HPDE6-E6E7 (cell line): ENCODE results near the gene FFAR3.

Source experiments
- DNase-seq: peaks from one replicate; pipeline ENCODE4 v3.0.0; 2011; ENCODE audit warnings: missing footprints; ENCODE audit errors: extremely low spot score

The FFAR3 gene

DNA sequence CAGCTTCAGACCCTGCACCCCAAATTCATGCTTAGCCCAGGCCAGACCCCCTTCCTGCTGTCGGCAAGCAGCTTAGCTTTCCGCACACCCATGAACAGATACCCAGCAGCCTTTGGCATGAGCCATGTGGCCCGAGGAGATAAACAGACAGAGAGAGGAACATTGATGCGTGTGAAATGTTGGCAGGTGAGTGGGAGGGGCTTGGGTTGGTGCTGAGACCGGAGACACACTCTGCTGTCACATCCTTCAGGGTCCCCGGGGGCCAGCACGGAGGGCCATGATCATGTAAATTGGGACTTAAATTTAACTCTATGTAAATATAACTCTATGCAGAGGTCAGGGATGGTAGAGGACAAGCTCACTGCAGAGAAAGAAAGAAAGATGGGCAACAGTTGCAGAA is 27.8 kb upstream of the FFAR3 start:
- DNase-seq = no peak

DNA sequence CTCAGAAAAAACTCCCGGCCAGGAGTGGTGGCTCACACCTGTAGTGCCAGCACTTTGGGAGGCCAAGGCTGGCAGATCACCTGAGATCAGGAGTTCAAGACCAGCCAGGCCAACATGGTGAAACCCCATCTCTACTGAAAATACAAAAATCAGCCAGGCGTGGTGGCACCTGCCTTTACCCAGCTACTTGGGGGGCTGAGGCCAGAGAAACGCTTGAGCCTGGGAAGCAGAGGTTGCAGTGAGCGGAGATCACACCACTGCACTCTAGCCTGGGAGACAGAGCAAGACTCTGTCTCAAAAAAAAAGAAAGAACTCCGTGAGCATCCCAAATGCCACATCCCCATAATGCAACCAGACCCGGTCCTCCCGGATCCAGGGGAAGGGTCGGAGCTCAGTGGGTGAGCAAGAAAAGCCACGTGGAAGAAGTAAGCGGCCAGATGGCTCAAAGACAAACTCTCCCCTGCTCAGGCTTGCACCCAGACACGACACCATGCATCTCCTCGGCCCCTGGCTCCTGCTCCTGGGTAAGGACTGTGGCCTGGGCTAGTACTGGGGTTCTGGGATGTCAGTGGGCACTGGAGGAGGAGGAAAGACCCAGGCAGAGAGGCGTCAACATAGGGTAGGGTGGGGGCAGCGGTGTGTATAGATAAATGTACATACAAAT is 26.6 kb upstream of the FFAR3 start:
- no peak for DNase-seq

DNA sequence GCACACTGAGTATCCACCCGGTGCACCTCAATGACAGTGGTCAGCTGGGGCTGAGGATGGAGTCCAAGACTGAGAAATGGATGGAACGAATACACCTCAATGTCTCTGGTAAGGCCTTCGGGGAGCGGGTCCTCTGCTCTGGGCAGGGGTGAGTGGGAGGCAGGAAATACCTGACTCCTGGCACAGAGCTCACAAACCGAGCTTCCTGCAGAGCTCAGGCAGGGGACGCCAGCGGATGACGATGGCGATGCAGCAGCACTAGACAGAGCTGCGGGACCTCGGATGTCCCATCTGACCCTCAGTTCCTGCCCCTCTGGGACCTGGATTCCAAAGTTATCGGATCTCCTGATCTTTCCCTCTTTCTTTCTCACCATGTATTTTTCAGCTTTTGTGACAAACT is 25.4 kb upstream of the FFAR3 start:
- DNase-seq = no peak

DNA sequence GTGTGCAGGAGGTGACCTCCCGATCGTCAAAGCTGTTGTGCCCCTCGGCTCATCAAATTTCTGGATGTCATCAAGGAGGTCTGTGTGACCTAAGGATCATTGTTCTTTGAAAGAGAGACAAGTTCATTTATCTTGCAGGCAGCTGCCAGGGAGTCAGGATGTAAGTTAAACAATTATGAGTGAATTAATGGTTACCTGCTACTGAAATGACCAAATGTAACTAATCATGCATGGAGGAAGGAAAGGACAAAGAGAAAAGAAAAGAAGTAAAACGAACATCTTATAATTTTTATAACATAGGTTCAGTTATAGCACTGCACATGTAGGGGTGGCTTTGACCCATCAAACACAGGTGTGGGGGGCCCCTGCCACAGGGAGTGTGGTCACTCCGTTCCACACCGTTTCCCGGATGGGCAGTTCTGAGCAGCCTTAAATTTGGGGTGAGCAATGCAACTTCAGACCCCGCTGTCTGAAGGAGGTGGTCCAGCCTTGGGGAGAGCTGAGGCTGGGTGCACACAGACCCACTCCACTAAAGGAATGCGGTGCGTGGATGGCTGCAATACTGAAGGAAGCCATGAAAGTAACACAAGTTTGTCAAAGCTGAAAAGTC is 24.0 kb upstream of the FFAR3 start:
- no peak for DNase-seq

GRCh38 chr19:35336166-35336955 is 21.9 kb upstream of the FFAR3 start:
- DNase-seq = no peak

- no peak for DNase-seq
Measured at GRCh38 chr19:35337097-35337983, 20.9 kb upstream of the FFAR3 start.

DNA sequence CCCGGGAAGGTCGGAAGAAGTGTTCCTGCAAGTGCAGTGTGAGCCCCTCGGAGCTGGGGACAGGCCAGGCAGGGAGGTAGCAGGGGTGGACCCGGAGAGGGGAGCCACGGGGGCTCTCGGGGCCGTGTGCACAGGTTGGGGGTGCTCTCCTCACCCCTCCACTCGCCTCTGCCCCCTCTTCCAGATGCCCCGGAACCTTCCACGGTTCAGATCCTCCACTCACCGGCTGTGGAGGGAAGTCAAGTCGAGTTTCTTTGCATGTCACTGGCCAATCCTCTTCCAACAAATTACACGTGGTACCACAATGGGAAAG is 20.3 kb upstream of the FFAR3 start:
- no peak for DNase-seq

- DNase-seq = no peak
Measured at GRCh38 chr19:35340431-35340830, 17.8 kb upstream of the FFAR3 start.

GRCh38 chr19:35341006-35341405 is 17.3 kb upstream of the FFAR3 start:
- no peak for DNase-seq

DNA sequence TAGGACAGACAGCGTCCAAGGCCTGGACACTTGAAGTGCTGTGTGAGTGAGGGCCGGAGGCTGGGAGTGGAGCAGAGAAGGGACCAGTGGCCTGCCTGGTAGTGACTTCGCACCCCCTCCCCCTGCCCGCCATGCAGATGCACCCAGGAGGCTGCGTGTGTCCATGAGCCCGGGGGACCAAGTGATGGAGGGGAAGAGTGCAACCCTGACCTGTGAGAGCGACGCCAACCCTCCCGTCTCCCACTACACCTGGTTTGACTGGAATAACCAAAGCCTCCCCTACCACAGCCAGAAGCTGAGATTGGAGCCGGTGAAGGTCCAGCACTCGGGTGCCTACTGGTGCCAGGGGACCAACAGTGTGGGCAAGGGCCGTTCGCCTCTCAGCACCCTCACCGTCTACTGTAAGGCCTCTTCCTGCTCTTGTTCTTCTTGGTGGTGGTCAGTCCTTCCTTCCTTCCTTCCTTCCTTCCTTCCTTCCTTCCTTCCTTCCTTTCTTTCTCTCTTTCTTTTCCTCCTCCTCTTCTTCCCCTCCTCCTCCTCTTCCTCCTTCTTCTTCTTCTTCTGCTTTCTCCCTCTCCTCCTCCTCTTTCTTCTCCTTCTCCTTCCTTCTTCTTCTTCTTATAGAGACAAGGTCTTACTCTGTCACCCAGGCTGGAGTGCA is 16.6 kb upstream of the FFAR3 start:
- DNase-seq = no peak

DNA sequence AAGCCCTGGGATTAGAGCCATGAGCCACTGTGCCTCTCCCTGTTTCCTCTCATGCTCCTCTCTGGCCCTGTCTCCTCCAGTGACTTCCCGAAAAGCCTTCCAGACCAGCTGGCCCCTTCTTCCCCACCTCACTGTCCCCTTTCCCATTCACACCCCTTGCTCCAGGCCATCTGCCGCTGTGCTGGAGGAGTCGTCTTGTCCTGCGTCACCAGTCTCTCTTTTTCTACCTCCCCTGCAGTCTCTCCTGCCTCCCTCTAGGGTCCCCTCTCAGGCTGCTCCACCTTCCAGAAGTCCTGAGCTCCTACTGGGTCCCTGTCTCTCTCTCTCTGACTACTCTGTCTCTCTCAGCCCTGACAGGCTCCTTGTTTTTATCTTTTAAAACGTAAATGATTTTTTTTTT is 15.8 kb upstream of the FFAR3 start:
- no peak for DNase-seq

- no peak for DNase-seq
Measured at GRCh38 chr19:35344511-35345031, 13.7 kb upstream of the FFAR3 start.

GRCh38 chr19:35345671-35346111 is 12.6 kb upstream of the FFAR3 start:
- no peak for DNase-seq

GRCh38 chr19:35346193-35347052 is 11.8 kb upstream of the FFAR3 start:
- DNase-seq = no peak

DNA sequence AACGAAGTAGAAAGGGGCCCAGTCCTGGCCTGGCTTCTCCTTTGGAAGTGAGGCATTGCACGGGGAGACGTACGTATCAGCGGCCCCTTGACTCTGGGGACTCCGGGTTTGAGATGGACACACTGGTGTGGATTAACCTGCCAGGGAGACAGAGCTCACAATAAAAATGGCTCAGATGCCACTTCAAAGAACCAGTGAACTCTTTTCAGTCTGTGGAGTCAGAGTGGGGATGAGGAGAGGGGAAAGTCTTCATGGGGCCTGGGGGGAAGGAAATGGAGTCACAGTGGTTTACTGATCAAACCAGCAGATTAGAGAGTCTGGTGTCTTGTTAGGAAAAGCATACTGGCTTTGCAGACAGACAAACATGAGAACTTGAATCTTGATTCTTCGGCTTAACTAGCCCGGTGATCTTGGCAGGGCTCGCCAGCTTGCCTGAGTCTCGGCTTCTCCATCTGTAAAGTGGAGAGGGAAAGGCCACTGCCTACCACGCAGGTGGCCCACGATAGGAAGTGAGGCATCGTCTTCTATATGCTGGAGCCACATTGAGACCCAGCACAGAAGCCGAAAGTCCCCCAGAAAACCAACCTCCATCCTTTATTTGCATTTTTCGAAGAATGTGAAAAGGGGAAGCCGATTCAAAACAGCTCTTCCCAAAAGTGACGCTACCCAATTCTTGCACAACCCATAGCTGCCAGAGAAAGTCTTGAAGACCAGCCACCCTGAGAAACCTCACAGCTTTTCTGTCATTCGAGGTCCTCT is 10.9 kb upstream of the FFAR3 start, which contains the start of gene FFAR1:
Gene FFAR1, plus strand, starts transcription at position 732 of the 759 bp plus-strand sequence. CDS start 3,650 bp downstream, outside the sequence.
- no peak for DNase-seq

- DNase-seq = no peak
Measured at GRCh38 chr19:35347930-35348298, 10.3 kb upstream of the FFAR3 start.

DNA sequence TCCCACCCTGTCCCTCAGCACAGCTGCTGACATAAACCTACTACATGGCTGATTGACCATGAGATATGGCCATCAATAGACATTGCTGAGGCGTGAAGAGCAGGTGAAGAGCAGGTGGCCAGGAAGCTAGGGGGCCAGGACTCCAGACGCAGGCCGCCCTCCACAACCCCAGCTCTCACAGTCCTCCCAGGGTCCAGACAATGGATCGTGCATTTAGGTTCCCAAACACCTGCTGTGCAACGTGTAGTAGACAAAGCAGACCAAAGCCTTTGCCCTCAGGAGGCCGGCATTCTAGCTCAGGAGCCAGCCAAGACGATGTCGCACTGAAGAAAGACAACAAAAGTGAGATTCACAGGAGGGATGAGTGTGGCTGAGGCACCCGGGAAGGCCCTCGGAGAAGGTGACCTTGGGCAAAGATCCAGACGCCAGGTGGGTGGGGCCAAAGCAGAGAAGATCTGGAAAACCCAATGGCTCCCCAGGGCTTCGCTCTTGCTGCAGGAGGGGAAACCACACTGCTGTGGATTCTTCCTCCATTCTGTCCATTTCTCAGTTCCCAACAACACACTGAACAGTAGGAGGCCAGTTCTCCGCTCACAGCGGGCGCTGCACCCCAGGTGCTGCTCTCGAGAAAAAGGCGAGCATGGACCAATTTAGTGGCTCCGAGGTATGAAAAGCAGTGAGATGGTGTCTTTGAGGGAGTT is 9.2 kb upstream of the FFAR3 start:
- no peak for DNase-seq

- no peak for DNase-seq
Measured at GRCh38 chr19:35349614-35350521, 8.4 kb upstream of the FFAR3 start.
